T47D (cell line): ENCODE results near the gene CGB2.

Experiments
- DNase-seq, 2 experiments: peaks; one replicate each; pipeline versions ENCODE4 v3.0.0 to v3.0.0-alpha.2; 2011 to 2012; ENCODE audit warnings: low read depth in 1 of 2, low spot score in 1 of 2
- JUND ChIP-seq: IDR thresholded peaks from 2 replicates; pipeline ENCODE4 v1.6.1; 2012; ENCODE audit warnings: low read depth
- in situ Hi-C: cut with HindIII; loops from 2 replicates; pipeline ENCODE4 v1.10.0; 2016; ENCODE audit warnings: low sequenced_read_pairs, low pct_unique_long_range_greater_than_20kb

Gene CGB2

GRCh38 chr19:48993175-48994034 is 38.3 kb upstream of the CGB2 start, which contains the start of the genes GYS1 and RUVBL2:
TSS of gene GYS1 (minus strand) at chr19:48993309. CDS start at chr19:48993112, 197 bp downstream.
TSS of gene RUVBL2 (plus strand) at chr19:48993887. CDS start at chr19:48993912, 25 bp downstream.
- no peak for TF ChIP-seq JUND
- DNase-seq: peak; percentile 92 to 99
- in situ Hi-C loops: no loop called here

- DNase-seq: no peak
- in situ Hi-C loops: no loop called here
- TF ChIP-seq JUND: no peak
Observed at GRCh38 chr19:48994035-48994386, 37.7 kb upstream of the CGB2 start.

GRCh38 chr19:48997972-48998371 is 33.7 kb upstream of the CGB2 start:
- no peak for TF ChIP-seq JUND
- in situ Hi-C loops: no loop called here
- peak in 1 of 2 experiments; percentile 71 for DNase-seq

GRCh38 chr19:48999481-49000325 is 32.0 kb upstream of the CGB2 start:
- TF ChIP-seq JUND: no peak
- in situ Hi-C loops: no loop called here
- DNase-seq: peak in 1 of 2 experiments; percentile 56

GRCh38 chr19:49004133-49004532 is 27.6 kb upstream of the CGB2 start:
- in situ Hi-C loops: no loop called here
- no peak for DNase-seq

GRCh38 chr19:49004964-49005614 is 26.6 kb upstream of the CGB2 start:
- TF ChIP-seq JUND: no peak
- in situ Hi-C loops: no loop called here
- no peak for DNase-seq

More at GRCh38 chr19:49004133-49004532, 27.6 kb upstream of the CGB2 start:
- TF ChIP-seq JUND: no peak

- in situ Hi-C loops: no loop called here
- no peak for TF ChIP-seq JUND
- DNase-seq: no peak
Observed at GRCh38 chr19:49006905-49007304, 24.8 kb upstream of the CGB2 start.

GRCh38 chr19:49009828-49010227 is 21.9 kb upstream of the CGB2 start:
- no peak for DNase-seq
- TF ChIP-seq JUND: no peak
- in situ Hi-C loops: no loop called here

- in situ Hi-C loops: no loop called here
- no peak for DNase-seq
- TF ChIP-seq JUND: no peak
Observed at GRCh38 chr19:49010453-49010852, 21.2 kb upstream of the CGB2 start.

- TF ChIP-seq JUND: no peak
- in situ Hi-C loops: no loop called here
- DNase-seq: no peak
Observed at GRCh38 chr19:49011194-49011593, 20.5 kb upstream of the CGB2 start.

GRCh38 chr19:49014123-49014869 is 17.4 kb upstream of the CGB2 start:
- no peak for TF ChIP-seq JUND
- in situ Hi-C loops: no loop called here
- DNase-seq: no peak

GRCh38 chr19:49014870-49015255 is 16.8 kb upstream of the CGB2 start:
- in situ Hi-C loops: no loop called here

More at GRCh38 chr19:49014870-49015255, 16.8 kb upstream of the CGB2 start:
- no peak for DNase-seq
- no peak for TF ChIP-seq JUND
